Measurements from ENCODE around the gene TEX11.

TEX11 gene

DNA sequence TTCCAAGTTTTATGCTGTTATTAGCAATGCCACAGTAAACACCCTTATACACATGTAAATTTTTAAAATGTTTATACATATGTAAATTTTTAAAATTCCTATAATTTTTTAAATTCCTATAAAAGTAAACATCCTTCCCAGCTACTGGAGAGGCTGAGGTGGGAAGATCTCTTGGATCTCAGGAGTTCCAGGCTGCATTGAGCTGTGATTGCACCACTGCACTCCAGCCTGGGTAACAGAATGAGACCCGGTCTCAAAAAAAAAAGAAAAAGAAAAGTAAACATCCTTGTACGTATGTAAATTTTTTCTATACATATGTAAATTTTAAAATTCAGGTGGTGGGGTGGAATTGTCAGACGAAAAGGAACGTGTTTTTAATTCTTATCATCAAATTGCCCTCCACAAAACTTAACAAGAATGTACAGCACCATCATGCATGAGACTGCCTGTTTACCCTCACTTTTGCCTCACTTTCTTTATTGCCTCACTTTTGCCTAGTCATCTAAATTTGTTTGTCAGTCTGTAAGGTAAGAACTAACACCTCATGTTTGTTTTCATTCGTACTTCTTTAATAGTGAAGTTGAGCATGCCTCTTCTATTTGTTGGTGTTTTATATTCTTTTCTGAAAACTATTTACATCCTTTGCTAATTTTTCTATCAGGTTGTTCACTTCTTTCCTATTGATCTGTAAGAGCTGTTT, 14.4 kb upstream of the TEX11 start:
- H3K79me2 ChIP-seq (ENCODE audit: insufficient read depth, low read length), result no peaks in the 10 kb centered on the region
- H3K9me3 ChIP-seq (ENCODE audit: insufficient read depth, low read length), result no peaks in the 10 kb centered on the region
- H3K36me3 ChIP-seq (ENCODE audit: low read length), result no peaks in the 10 kb centered on the region
- no peaks in the 10 kb centered on the region for H3K27me3 ChIP-seq (ENCODE audit: low read length)
- no peaks in the 10 kb centered on the region for H3F3A ChIP-seq (ENCODE audit: insufficient read depth)
- TF ChIP-seq, protein P1, sequence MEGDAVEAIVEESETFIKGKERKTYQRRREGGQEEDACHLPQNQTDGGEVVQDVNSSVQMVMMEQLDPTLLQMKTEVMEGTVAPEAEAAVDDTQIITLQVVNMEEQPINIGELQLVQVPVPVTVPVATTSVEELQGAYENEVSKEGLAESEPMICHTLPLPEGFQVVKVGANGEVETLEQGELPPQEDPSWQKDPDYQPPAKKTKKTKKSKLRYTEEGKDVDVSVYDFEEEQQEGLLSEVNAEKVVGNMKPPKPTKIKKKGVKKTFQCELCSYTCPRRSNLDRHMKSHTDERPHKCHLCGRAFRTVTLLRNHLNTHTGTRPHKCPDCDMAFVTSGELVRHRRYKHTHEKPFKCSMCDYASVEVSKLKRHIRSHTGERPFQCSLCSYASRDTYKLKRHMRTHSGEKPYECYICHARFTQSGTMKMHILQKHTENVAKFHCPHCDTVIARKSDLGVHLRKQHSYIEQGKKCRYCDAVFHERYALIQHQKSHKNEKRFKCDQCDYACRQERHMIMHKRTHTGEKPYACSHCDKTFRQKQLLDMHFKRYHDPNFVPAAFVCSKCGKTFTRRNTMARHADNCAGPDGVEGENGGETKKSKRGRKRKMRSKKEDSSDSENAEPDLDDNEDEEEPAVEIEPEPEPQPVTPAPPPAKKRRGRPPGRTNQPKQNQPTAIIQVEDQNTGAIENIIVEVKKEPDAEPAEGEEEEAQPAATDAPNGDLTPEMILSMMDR (IDR thresholded peaks at IDR 0.05; ENCODE audit: insufficient read depth, low read length, poor library complexity, severe bottlenecking), result no peak
- no peak for TF ChIP-seq EZH2phosphoT487 (conservative IDR thresholded peaks at IDR 0.05; ENCODE audit: low read length)
- no peak overlapping the region for H3K4me2 ChIP-seq (ENCODE audit: low read depth, low read length, poor library complexity, severe bottlenecking)
- no peaks in the 10 kb centered on the region for H3K9me2 ChIP-seq (replicated peaks; ENCODE audit: insufficient read depth, low read length)
- H3K4me3 ChIP-seq (ENCODE audit: insufficient read depth, low read length, poor library complexity, severe bottlenecking), result no peak overlapping the region
- no peak overlapping the region for H3K9ac ChIP-seq (ENCODE audit: low read length)
- no peak overlapping the region for H2AFZ ChIP-seq (ENCODE audit: low read depth, low read length, severe bottlenecking)
- no peak overlapping the region for H3K27ac ChIP-seq (ENCODE audit: low read depth, low read length)
- H4K20me1 ChIP-seq (ENCODE audit: low read depth, low read length), result no peaks in the 10 kb centered on the region

DNA sequence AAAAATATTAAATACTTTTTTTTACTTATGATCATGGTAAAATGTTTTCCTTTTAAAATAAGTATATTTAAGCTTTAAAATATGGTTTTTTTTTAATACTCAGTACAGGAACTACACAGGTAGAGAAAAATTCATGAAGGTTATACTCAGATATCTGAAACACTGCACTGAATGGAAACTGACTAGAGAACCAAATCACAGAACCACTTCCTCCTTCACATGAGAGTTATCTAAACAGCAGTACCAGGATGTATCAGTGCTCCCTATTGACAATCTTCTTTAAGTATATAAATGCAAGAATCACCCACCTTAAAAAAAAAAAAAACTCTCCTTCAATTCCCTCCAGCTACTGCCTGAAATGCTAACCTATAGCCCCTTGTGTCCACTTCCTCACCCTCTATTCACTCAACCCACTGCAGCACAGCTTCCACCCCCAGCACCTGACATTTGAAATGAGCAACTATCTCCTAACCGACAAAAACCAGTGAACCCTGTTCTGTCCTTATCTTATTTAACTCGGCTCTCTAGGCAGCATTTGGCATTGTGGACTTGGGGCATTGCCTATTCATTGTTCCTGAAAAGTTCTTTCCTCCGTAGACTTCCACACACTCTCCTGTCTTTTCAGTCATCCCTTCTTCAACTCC, 13.3 kb upstream of the TEX11 start:
- H3K9ac ChIP-seq (ENCODE audit: low read length), result no peak overlapping the region
- no peak overlapping the region for H2AFZ ChIP-seq (ENCODE audit: low read depth, low read length, severe bottlenecking)
- TF ChIP-seq, protein P1 (IDR thresholded peaks at IDR 0.05; ENCODE audit: insufficient read depth, low read length, poor library complexity, severe bottlenecking), result no peak
- TF ChIP-seq EZH2phosphoT487 (conservative IDR thresholded peaks at IDR 0.05; ENCODE audit: low read length), result no peak
- no peak overlapping the region for H3K4me2 ChIP-seq (ENCODE audit: low read depth, low read length, poor library complexity, severe bottlenecking)
- no peaks in the 10 kb centered on the region for H4K20me1 ChIP-seq (ENCODE audit: low read depth, low read length)
- no peaks in the 10 kb centered on the region for H3K9me2 ChIP-seq (replicated peaks; ENCODE audit: insufficient read depth, low read length)
- H3F3A ChIP-seq (ENCODE audit: insufficient read depth), result no peaks in the 10 kb centered on the region
- no peaks in the 10 kb centered on the region for H3K9me3 ChIP-seq (ENCODE audit: insufficient read depth, low read length)
- H3K27ac ChIP-seq (ENCODE audit: low read depth, low read length), result no peak overlapping the region
- H3K27me3 ChIP-seq (ENCODE audit: low read length), result no peaks in the 10 kb centered on the region
- no peaks in the 10 kb centered on the region for H3K79me2 ChIP-seq (ENCODE audit: insufficient read depth, low read length)
- no peaks in the 10 kb centered on the region for H3K36me3 ChIP-seq (ENCODE audit: low read length)
- no peak overlapping the region for H3K4me3 ChIP-seq (ENCODE audit: insufficient read depth, low read length, poor library complexity, severe bottlenecking)

DNA sequence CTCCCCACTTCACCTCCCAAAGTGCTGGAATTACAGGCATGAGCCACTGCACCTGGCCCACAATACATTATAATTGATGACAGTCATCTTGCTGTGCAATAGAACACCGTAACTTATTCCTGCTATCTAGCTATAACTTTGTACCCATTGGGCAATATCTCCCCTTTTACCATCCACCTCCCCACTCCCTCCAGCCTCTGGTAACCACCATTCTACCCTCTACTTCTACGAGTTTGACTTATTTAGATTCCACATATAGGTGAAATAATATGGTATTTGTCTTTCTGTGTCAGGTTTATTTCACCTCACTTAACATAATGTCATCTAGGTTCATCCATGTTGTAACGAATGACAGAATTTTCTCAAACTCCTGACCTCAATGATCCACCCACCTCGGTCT, 8.2 kb upstream of the TEX11 start:
- Histone ChIP-seq H3K9me3 (ENCODE audit: insufficient read depth, low read length) (no peaks in the 10 kb centered on the region), H3K9ac (ENCODE audit: low read length) (no peak overlapping the region), H3K4me3 (ENCODE audit: insufficient read depth, low read length, poor library complexity, severe bottlenecking) (no peak overlapping the region), H3K27me3 (ENCODE audit: low read length) (no peaks in the 10 kb centered on the region), H3F3A (ENCODE audit: insufficient read depth) (no peaks in the 10 kb centered on the region), H3K4me2 (ENCODE audit: low read depth, low read length, poor library complexity, severe bottlenecking) (no peak overlapping the region), H3K79me2 (ENCODE audit: insufficient read depth, low read length) (no peaks in the 10 kb centered on the region), H3K9me2 (replicated peaks; ENCODE audit: insufficient read depth, low read length) (no peaks in the 10 kb centered on the region), H4K20me1 (ENCODE audit: low read depth, low read length) (no peaks in the 10 kb centered on the region), H3K27ac (ENCODE audit: low read depth, low read length) (no peak overlapping the region), H2AFZ (ENCODE audit: low read depth, low read length, severe bottlenecking) (no peak overlapping the region), H3K36me3 (ENCODE audit: low read length) (no peaks in the 10 kb centered on the region)
- TF ChIP-seq EZH2phosphoT487 (conservative IDR thresholded peaks at IDR 0.05; ENCODE audit: low read length), result no peak
- TF ChIP-seq, protein P1 (IDR thresholded peaks at IDR 0.05; ENCODE audit: insufficient read depth, low read length, poor library complexity, severe bottlenecking), result no peak
